ENCODE results near the gene ZNF454.

The ZNF454 gene

GRCh38 chr5:178981381-178981780 lies 40.4 kb downstream of the ZNF454 start:
- H3K36me3 ChIP-seq (ENCODE audit: insufficient read depth, low read length), result no peaks in the 10 kb centered on the region
- no peak overlapping the region for H3K9ac ChIP-seq (ENCODE audit: insufficient read length)
- no peak overlapping the region for H3K4me3 ChIP-seq
- no peaks in the 10 kb centered on the region for H3K9me3 ChIP-seq (ENCODE audit: low read depth, low read length)
- no peak overlapping the region for H3K27ac ChIP-seq
- TF ChIP-seq FOXP2 (optimal IDR thresholded peaks at IDR 0.05; ENCODE audit: control extremely low read depth, extremely low read length, insufficient read depth) (no peak), EZH2 (IDR thresholded peaks at IDR 0.05) (no peak), POLR2AphosphoS5 (IDR thresholded peaks at IDR 0.05; ENCODE audit: borderline replicate concordance, low read depth, low read length) (no peak)
- DNase-seq (ENCODE audit: low read depth, low spot score), result no peak

GRCh38 chr5:178982941-178983340 lies 41.9 kb downstream of the ZNF454 start:
- H3K36me3 ChIP-seq (ENCODE audit: insufficient read depth, low read length), result no peaks in the 10 kb centered on the region
- no peak overlapping the region for H3K9ac ChIP-seq (ENCODE audit: insufficient read length)
- no peak overlapping the region for H3K27ac ChIP-seq
- no peaks in the 10 kb centered on the region for H3K9me3 ChIP-seq (ENCODE audit: low read depth, low read length)
- TF ChIP-seq FOXP2 (optimal IDR thresholded peaks at IDR 0.05; ENCODE audit: control extremely low read depth, extremely low read length, insufficient read depth), result no peak
- no peak for TF ChIP-seq POLR2AphosphoS5 (IDR thresholded peaks at IDR 0.05; ENCODE audit: borderline replicate concordance, low read depth, low read length)
- TF ChIP-seq EZH2 (IDR thresholded peaks at IDR 0.05), result no peak
- H3K4me3 ChIP-seq, result no peak overlapping the region
- DNase-seq (ENCODE audit: low read depth, low spot score), result no peak

GRCh38 chr5:178983728-178984127 lies 42.7 kb downstream of the ZNF454 start:
- no peaks in the 10 kb centered on the region for H3K36me3 ChIP-seq (ENCODE audit: insufficient read depth, low read length)
- no peak for DNase-seq (ENCODE audit: low read depth, low spot score)
- no peak overlapping the region for H3K9ac ChIP-seq (ENCODE audit: insufficient read length)
- no peak overlapping the region for H3K4me3 ChIP-seq
- H3K9me3 ChIP-seq (ENCODE audit: low read depth, low read length), result no peaks in the 10 kb centered on the region
- TF ChIP-seq EZH2 (IDR thresholded peaks at IDR 0.05) (no peak), POLR2AphosphoS5 (IDR thresholded peaks at IDR 0.05; ENCODE audit: borderline replicate concordance, low read depth, low read length) (no peak), FOXP2 (optimal IDR thresholded peaks at IDR 0.05; ENCODE audit: control extremely low read depth, extremely low read length, insufficient read depth) (no peak)
- H3K27ac ChIP-seq, result no peak overlapping the region

GRCh38 chr5:178984145-178985072 lies 43.4 kb downstream of the ZNF454 start:
- H3K9me3 ChIP-seq (ENCODE audit: low read depth, low read length), result no peaks in the 10 kb centered on the region
- H3K36me3 ChIP-seq (ENCODE audit: insufficient read depth, low read length), result no peaks in the 10 kb centered on the region
- no peak overlapping the region for H3K4me3 ChIP-seq
- no peak overlapping the region for H3K9ac ChIP-seq (ENCODE audit: insufficient read length)
- DNase-seq (ENCODE audit: low read depth, low spot score), result no peak
- no peak overlapping the region for H3K27ac ChIP-seq
- TF ChIP-seq FOXP2 (optimal IDR thresholded peaks at IDR 0.05; ENCODE audit: control extremely low read depth, extremely low read length, insufficient read depth), result no peak
- no peak for TF ChIP-seq POLR2AphosphoS5 (IDR thresholded peaks at IDR 0.05; ENCODE audit: borderline replicate concordance, low read depth, low read length)
- TF ChIP-seq EZH2 (IDR thresholded peaks at IDR 0.05), result no peak

- H3K36me3 ChIP-seq (ENCODE audit: insufficient read depth, low read length), result no peaks in the 10 kb centered on the region
- TF ChIP-seq EZH2 (IDR thresholded peaks at IDR 0.05) (no peak), POLR2AphosphoS5 (IDR thresholded peaks at IDR 0.05; ENCODE audit: borderline replicate concordance, low read depth, low read length) (no peak), FOXP2 (optimal IDR thresholded peaks at IDR 0.05; ENCODE audit: control extremely low read depth, extremely low read length, insufficient read depth) (no peak)
- DNase-seq (ENCODE audit: low read depth, low spot score), result no peak
- no peaks in the 10 kb centered on the region for H3K9me3 ChIP-seq (ENCODE audit: low read depth, low read length)
- H3K9ac ChIP-seq (ENCODE audit: insufficient read length), result no peak overlapping the region
- H3K4me3 ChIP-seq, result no peak overlapping the region
- H3K27ac ChIP-seq, result no peak overlapping the region
Measured at GRCh38 chr5:178986326-178986960, 45.4 kb downstream of the ZNF454 start.

GRCh38 chr5:178988436-178989220 lies 47.6 kb downstream of the ZNF454 start:
- no peak for TF ChIP-seq POLR2AphosphoS5 (IDR thresholded peaks at IDR 0.05; ENCODE audit: borderline replicate concordance, low read depth, low read length)
- TF ChIP-seq FOXP2 (optimal IDR thresholded peaks at IDR 0.05; ENCODE audit: control extremely low read depth, extremely low read length, insufficient read depth), result no peak
- no peak for TF ChIP-seq EZH2 (IDR thresholded peaks at IDR 0.05)
- Histone ChIP-seq H3K9ac (ENCODE audit: insufficient read length) (no peak overlapping the region), H3K9me3 (ENCODE audit: low read depth, low read length) (no peaks in the 10 kb centered on the region), H3K4me3 (no peak overlapping the region), H3K27ac (no peak overlapping the region), H3K36me3 (ENCODE audit: insufficient read depth, low read length) (no peaks in the 10 kb centered on the region)
- no peak for DNase-seq (ENCODE audit: low read depth, low spot score)

- H3K9me3 ChIP-seq (ENCODE audit: low read depth, low read length), result no peaks in the 10 kb centered on the region
- no peak for DNase-seq (ENCODE audit: low read depth, low spot score)
- H3K27ac ChIP-seq, result no peak overlapping the region
- no peak for TF ChIP-seq FOXP2 (optimal IDR thresholded peaks at IDR 0.05; ENCODE audit: control extremely low read depth, extremely low read length, insufficient read depth)
- no peak for TF ChIP-seq POLR2AphosphoS5 (IDR thresholded peaks at IDR 0.05; ENCODE audit: borderline replicate concordance, low read depth, low read length)
- TF ChIP-seq EZH2 (IDR thresholded peaks at IDR 0.05), result no peak
- H3K36me3 ChIP-seq (ENCODE audit: insufficient read depth, low read length), result no peaks in the 10 kb centered on the region
- H3K4me3 ChIP-seq, result no peak overlapping the region
- no peak overlapping the region for H3K9ac ChIP-seq (ENCODE audit: insufficient read length)
Measured at GRCh38 chr5:178989311-178989710, 48.3 kb downstream of the ZNF454 start.

- TF ChIP-seq FOXP2 (optimal IDR thresholded peaks at IDR 0.05; ENCODE audit: control extremely low read depth, extremely low read length, insufficient read depth) (no peak), EZH2 (IDR thresholded peaks at IDR 0.05) (no peak), POLR2AphosphoS5 (IDR thresholded peaks at IDR 0.05; ENCODE audit: borderline replicate concordance, low read depth, low read length) (no peak)
- Histone ChIP-seq H3K4me3 (no peak overlapping the region), H3K36me3 (ENCODE audit: insufficient read depth, low read length) (no peaks in the 10 kb centered on the region), H3K27ac (no peak overlapping the region), H3K9me3 (ENCODE audit: low read depth, low read length) (no peaks in the 10 kb centered on the region), H3K9ac (ENCODE audit: insufficient read length) (no peak overlapping the region)
- no peak for DNase-seq (ENCODE audit: low read depth, low spot score)
Measured at GRCh38 chr5:178990491-178990890, 49.5 kb downstream of the ZNF454 start.
